Smooth muscle cell (in vitro differentiated cells): Measurements from ENCODE around the gene RNF207. TPM values are rescaled to one million over a fixed set of nuclear protein-coding genes. Genes with fewer than 3 reads are reported as not detected.

Source experiments
- DNase-seq: peaks from one replicate; lab custom pipeline; 2025; ENCODE audit not compliant: unreplicated experiment; lab: John Stamatoyannopoulos, UW
- H2AFZ ChIP-seq: fragments of 200-600 bp; sonication (generic); 2 replicates; pipeline ENCODE4 v1.6.0; 2016; ENCODE audit warnings: antibody characterized with exemption, low read depth, mild to moderate bottlenecking
- H3F3A ChIP-seq: fragments of 200-600 bp; sonication (generic); 2 replicates; pipeline ENCODE4 v1.6.0; 2017; ENCODE audit warnings: antibody characterized with exemption, low read depth
- H3K27ac ChIP-seq: fragments of 200-600 bp; sonication (generic); 2 replicates; pipeline ENCODE4 v1.5.1; 2016; ENCODE audit warnings: low read depth, mild to moderate bottlenecking
- H3K27me3 ChIP-seq: fragments of 200-600 bp; sonication (generic); 2 replicates; pipeline ENCODE4 v1.6.1; 2016; ENCODE audit warnings: low read depth, mild to moderate bottlenecking
- H3K36me3 ChIP-seq: fragments of 200-600 bp; sonication (generic); 2 replicates; pipeline ENCODE4 v1.5.1; 2016; ENCODE audit warnings: low read depth
- H3K4me1 ChIP-seq: fragments of 200-600 bp; sonication (generic); 2 replicates; pipeline ENCODE4 v1.5.1; 2016; ENCODE audit warnings: low read depth
- H3K4me2 ChIP-seq: fragments of 200-600 bp; sonication (generic); 2 replicates; pipeline ENCODE4 v1.6.0; 2016; ENCODE audit warnings: mild to moderate bottlenecking
- H3K4me3 ChIP-seq: fragments of 200-600 bp; sonication (generic); 2 replicates; pipeline ENCODE4 v1.5.1; 2016; ENCODE audit warnings: mild to moderate bottlenecking
- H3K79me2 ChIP-seq: fragments of 200-600 bp; sonication (generic); 2 replicates; pipeline ENCODE4 v1.6.0; 2016; ENCODE audit warnings: low read depth, mild to moderate bottlenecking
- H3K9ac ChIP-seq: fragments of 200-600 bp; sonication (generic); 2 replicates; pipeline ENCODE4 v1.6.0; 2016; ENCODE audit warnings: low read depth
- H3K9me3 ChIP-seq: fragments of 200-600 bp; sonication (generic); replicated peaks from 2 replicates; pipeline ENCODE4 v1.5.1; 2016; ENCODE audit warnings: low read depth
- H4K20me1 ChIP-seq: fragments of 200-600 bp; sonication (generic); 2 replicates; pipeline ENCODE4 v1.6.0; 2016; ENCODE audit warnings: low read depth
- WGBS: methylation state at CpG from one replicate; pipeline ENCODE4 v1.1.7; 2016; ENCODE audit warnings: low lambda C conversion rate; 5-methylcytosine and 5-hydroxymethylcytosine counted together
- polyA plus RNA-seq: library from polyadenylated mRNA; unstranded; fragments of >200 nt; fragmentation: Nextera tagmentation; extraction: Ambion mirVana; gene quantifications from 2 replicates; pipeline ENCODE4 v1.2.1, GENCODE V29; 2016
- total RNA-seq: library from RNA; depleted of rRNA; stranded (reverse); fragments of >200 nt; gene quantifications from 2 replicates; pipeline ENCODE4 v1.2.3, GENCODE V29; 2014
- TF ChIP-seq, protein P1 (sequence below): fragments of 200-600 bp; sonication (generic); IDR thresholded peaks from 2 replicates; pipeline ENCODE4 v1.5.1; 2017; ENCODE audit warnings: borderline replicate concordance, mild to moderate bottlenecking, antibody characterized with exemption; ENCODE audit not compliant: insufficient read depth, poor library complexity, severe bottlenecking

Gene RNF207
- total and polyA plus RNA-seq, 2 experiments from 2014 or later: 1.8 to 2.0 TPM

DNA sequence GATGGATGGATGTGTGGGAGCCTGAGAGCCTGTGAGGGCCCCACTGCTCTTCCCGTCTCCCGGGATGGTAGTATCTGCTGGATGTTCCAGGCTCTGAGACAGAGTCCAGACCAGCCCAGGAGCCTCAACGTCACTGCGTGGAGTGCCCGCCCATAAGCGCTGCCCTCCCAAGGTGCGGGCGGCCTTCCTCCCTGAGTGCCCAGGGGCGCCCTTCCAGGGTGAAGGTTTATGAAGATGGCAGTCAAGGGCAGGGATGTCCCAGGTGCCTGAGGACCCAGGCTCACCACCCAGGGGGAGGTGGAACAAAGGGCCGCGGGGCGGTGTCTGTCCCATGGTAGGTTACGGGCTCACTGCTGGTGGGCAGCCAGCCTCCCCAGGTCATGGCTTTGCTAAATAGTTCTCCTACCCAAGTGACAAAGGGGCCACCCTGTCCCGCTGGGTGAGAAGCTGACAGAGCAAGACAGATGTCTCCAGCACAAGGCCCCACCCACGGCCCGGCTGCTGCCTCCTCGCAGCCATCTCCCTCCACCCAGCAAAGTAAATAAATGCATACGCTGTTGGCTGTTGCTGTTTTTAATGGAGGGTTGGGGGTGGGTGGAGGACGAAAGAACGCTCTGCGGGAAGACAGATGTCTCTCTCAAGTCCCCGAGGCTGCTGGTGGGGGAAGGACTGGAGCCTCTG, 63.9 kb downstream of the RNF207 start:
- Histone ChIP-seq H4K20me1 (peaks cover 3% of the 10 kb centered on the region), H3K4me3 (no peak overlapping the region), H3K4me1 (peaks cover 9% of the 10 kb centered on the region), H3K4me2 (no peak overlapping the region), H3K36me3 (no peaks in the 10 kb centered on the region), H3K79me2 (no peaks in the 10 kb centered on the region), H3K27me3 (no peaks in the 10 kb centered on the region), H3K9me3 (no peaks in the 10 kb centered on the region), H2AFZ (no peak overlapping the region), H3F3A (no peaks in the 10 kb centered on the region), H3K9ac (no peak overlapping the region), H3K27ac (no peak overlapping the region)
- 58% methylated on average over 22 of the region's 22 CpGs for WGBS
- no peak for DNase-seq
- TF ChIP-seq, protein P1, sequence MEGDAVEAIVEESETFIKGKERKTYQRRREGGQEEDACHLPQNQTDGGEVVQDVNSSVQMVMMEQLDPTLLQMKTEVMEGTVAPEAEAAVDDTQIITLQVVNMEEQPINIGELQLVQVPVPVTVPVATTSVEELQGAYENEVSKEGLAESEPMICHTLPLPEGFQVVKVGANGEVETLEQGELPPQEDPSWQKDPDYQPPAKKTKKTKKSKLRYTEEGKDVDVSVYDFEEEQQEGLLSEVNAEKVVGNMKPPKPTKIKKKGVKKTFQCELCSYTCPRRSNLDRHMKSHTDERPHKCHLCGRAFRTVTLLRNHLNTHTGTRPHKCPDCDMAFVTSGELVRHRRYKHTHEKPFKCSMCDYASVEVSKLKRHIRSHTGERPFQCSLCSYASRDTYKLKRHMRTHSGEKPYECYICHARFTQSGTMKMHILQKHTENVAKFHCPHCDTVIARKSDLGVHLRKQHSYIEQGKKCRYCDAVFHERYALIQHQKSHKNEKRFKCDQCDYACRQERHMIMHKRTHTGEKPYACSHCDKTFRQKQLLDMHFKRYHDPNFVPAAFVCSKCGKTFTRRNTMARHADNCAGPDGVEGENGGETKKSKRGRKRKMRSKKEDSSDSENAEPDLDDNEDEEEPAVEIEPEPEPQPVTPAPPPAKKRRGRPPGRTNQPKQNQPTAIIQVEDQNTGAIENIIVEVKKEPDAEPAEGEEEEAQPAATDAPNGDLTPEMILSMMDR: no peak

DNA sequence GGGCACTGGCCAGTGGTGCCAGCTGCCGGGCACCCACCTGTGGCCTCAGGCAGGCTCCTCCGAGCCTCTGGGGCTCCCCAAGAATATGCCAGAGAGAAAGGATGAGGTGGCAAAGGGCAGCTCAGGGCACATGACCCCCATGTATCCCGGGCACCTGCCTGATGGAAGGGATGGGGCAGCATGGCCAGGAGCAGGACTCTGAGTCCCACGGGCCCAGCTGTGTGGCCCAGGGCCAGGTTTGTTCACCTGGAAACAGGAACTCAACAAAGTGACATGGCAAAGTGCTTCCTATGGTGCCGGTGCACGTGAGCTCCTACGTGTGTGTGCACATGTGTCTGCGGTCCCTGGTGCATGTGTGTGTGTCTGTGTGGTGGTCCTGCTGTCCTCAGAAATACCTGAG, 64.5 kb downstream of the RNF207 start:
- Histone ChIP-seq H3K4me2 (no peak overlapping the region), H3K36me3 (no peaks in the 10 kb centered on the region), H3F3A (no peaks in the 10 kb centered on the region), H3K27me3 (no peaks in the 10 kb centered on the region), H3K79me2 (no peaks in the 10 kb centered on the region), H3K9me3 (no peaks in the 10 kb centered on the region), H3K4me1 (peaks cover 9% of the 10 kb centered on the region), H4K20me1 (peaks cover 3% of the 10 kb centered on the region), H3K27ac (no peak overlapping the region), H2AFZ (no peak overlapping the region), H3K9ac (no peak overlapping the region), H3K4me3 (no peak overlapping the region)
- TF ChIP-seq, protein P1: no peak
- 93% methylated on average over 8 of the region's 8 CpGs for WGBS
- no peak for DNase-seq

Other genes with a start within 250 kb of the RNF207 start
- 8.4 and 8.6 TPM in 2 replicates for gene NPHP4, start 213.7 kb upstream of the RNF207 start, total RNA-seq
- gene NPHP4, start 213.7 kb upstream of the RNF207 start, polyA plus RNA-seq: 4.9 and 5.4 TPM in 2 replicates
- gene KCNAB2, start 160.2 kb upstream of the RNF207 start, total RNA-seq: 1.4 and 3.6 TPM in 2 replicates
- gene KCNAB2, start 160.2 kb upstream of the RNF207 start, polyA plus RNA-seq: 2.9 and 3.9 TPM in 2 replicates
- 0.40 TPM in 2 replicates for gene CHD5, start 25.8 kb upstream of the RNF207 start, total RNA-seq
- gene CHD5, start 25.8 kb upstream of the RNF207 start, polyA plus RNA-seq: not detected in 2 replicates
- 108 and 126 TPM in 2 replicates for gene RPL22, start 6.5 kb upstream of the RNF207 start, total RNA-seq
- 108 and 117 TPM in 2 replicates for gene RPL22, start 6.5 kb upstream of the RNF207 start, polyA plus RNA-seq
- 55.1 and 66.8 TPM in 2 replicates for gene ICMT, start 29.8 kb downstream of the RNF207 start, total RNA-seq
- 34.7 and 36.6 TPM in 2 replicates for gene ICMT, start 29.8 kb downstream of the RNF207 start, polyA plus RNA-seq
- gene HES3, start 38.1 kb downstream of the RNF207 start, total RNA-seq: not detected in 2 replicates
- gene HES3, start 38.1 kb downstream of the RNF207 start, polyA plus RNA-seq: not detected in 2 replicates
- 6.4 and 8.2 TPM in 2 replicates for gene GPR153, start 55.0 kb downstream of the RNF207 start, total RNA-seq
- gene GPR153, start 55.0 kb downstream of the RNF207 start, polyA plus RNA-seq: 15.5 and 15.8 TPM in 2 replicates
- gene ACOT7, start 187.6 kb downstream of the RNF207 start, total RNA-seq: 16.4 and 19.5 TPM in 2 replicates
- gene ACOT7, start 187.6 kb downstream of the RNF207 start, polyA plus RNA-seq: 53.6 and 53.8 TPM in 2 replicates
- 4.6 and 5.6 TPM in 2 replicates for gene HES2, start 213.8 kb downstream of the RNF207 start, total RNA-seq
- gene HES2, start 213.8 kb downstream of the RNF207 start, polyA plus RNA-seq: 1.7 and 11.1 TPM in 2 replicates
- not detected in 2 replicates for gene ESPN, start 218.7 kb downstream of the RNF207 start, total RNA-seq
- gene ESPN, start 218.7 kb downstream of the RNF207 start, polyA plus RNA-seq: 1.1 and 2.6 TPM in 2 replicates